Measurements from ENCODE around the gene TBL1X.

Gene TBL1X

DNA sequence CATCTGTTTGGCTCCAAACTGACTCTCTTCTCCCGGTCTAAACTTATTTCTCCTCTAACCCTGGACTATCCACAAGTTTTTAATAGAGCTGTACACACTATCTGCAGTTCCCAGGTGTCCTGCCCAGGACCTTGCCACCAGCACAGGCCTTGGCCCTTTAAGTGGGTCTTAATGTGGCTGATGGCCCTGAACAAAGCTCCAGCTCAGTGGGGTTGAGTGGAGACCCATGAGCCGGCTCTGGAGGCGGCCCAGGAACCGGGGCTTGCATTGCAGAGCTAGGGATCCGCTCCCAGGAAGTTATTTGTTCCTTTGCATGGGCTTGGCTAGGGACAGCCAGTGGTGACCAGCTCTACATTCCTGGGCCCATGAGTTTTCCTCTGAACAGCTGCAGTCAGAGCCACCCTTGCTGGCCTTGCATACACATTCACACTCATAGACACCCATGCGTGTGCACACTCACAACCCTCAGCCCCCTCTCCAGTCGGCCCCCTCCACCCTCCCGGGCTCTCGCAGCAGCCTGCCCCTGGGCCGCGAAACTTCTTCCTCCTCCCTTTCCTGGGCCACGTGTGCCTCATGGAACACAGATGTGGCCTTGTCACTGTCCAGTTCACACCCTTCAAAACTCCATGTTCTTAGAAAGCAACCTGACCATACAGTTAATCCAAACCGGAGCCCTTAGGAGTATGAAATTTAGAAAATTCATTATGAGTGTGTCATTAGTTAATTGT is 242.6 kb downstream of the TBL1X start:
- DNase-seq (ENCODE audit: low spot score) = no peak

DNA sequence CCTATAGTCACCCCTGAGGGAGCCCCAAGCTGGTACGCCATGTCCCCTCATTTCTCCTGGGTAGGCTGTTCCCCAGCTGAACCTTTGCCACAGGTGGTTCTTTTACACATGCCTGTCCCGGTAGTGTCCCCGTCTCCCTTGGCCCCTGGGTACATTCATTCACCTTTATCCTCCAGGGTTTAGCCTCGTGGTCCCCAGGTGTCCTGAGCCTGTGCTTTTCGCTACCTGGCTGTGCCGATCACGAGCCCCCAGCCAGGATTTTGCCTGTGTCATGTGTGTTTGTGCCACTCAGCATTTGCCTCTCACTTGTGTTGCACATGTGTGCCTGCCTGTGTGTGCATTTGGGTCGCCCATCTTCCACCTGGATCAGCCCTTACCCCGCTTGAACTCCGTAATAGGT is 243.2 kb downstream of the TBL1X start:
- DNase-seq (ENCODE audit: low spot score) = no peak

DNA sequence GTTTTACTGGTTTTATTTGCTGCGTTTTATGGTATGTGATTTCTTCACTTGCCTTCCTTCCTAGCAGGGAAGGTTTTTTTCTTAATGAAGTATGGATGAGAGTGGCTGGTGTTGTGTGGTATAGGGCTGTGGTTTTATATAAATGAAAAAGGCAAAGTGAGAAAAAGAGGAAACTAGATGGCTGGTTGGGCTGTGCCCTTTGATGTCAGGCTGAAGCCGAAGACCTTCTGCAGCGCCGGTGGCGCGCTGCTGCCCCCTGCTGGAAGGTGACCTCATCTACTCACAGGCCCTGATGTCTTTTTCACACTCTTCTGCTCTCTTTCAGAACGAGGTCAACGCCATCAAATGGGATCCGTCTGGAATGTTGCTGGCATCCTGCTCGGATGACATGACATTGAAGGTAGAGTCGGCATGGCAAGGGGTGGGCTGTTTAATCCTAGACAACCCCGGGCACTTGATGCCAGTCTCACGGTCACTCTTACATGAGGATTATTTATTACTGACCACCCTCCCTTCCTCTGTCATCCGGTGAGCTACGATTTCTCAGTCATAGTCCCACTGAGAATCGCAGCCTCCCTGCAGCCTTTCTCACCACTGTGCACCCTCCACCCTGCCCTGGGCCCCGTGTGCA is 244.2 kb downstream of the TBL1X start:
- peak; percentile 68 for DNase-seq (ENCODE audit: low spot score)

DNA sequence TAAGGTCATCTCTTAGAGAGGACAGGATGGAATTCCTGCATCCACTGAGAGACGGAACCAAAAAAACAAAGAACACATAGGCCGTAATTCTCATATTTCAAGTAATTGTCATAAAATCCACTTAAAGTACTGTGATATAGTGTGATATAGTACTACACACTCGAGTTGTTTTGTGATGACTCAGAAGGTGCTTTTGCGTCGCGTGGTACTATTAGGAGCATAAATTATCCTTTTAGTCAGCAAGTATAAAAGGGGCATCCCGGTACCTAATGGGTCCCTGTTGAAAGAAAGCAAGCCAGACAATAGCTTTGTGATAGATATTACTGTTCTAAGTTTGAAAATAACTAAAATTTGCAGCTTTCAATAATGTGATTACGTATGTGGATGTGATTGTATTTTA is 245.5 kb downstream of the TBL1X start:
- DNase-seq (ENCODE audit: low spot score) = no peak

DNA sequence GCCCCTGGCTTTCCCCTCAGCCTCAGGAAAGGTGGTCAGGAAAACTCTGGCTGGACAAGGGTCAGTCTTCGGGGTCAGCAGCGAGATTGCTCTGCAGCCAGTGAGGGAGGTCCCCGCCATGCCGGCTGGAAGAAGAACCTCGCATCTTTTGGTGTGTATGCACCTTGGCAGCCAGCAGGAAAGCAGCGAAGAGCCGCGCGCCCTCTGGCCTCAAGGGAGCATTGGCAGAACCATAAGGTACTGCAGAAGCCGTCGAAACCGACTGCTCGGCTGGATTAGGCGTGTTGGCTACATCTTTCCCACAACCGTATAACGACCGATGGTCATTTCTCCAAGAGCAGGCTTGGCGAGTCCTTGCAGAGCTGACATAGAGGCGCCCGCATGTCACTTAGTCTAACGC is 252.5 kb downstream of the TBL1X start:
- DNase-seq (ENCODE audit: low spot score) = no peak

DNA sequence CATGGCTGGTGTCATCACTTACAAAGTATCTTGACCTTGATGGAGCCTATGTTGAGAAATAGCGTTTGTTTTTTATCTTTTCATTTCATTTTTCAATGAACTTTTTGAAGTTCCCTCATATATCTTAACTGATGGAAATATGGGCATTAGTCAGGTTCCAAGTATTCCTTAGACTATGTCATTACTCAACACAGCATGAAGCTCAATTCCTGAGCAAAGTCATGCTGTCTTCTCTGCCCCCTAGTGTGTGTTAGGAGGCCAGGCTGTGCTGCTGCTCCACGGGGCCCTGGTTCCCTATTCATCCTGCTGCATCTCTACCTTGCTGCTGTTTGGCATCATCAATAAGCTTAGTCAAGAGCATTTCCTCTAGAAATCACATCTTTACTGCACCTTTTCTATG is 259.9 kb downstream of the TBL1X start:
- no peak for DNase-seq (ENCODE audit: low spot score)

DNA sequence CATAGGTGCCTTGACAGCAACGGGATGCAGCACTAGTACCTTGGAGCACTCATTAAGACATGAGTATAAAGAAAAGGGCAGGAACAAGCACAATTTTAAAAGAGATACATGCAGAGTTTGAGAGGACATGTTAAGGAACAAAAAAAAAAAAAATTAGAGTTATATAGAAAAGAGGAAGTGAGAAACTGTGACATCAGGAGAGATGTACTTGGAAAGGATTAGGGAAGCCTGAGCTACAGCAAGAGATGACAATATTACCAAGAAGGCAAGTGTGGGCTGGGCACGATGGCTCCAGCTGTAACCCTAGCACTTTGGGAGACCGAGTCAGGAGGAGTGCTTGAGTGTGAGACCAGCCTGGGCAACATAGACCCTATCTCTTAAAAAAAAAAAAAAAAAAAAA is 263.4 kb downstream of the TBL1X start:
- no peak for DNase-seq (ENCODE audit: low spot score)

DNA sequence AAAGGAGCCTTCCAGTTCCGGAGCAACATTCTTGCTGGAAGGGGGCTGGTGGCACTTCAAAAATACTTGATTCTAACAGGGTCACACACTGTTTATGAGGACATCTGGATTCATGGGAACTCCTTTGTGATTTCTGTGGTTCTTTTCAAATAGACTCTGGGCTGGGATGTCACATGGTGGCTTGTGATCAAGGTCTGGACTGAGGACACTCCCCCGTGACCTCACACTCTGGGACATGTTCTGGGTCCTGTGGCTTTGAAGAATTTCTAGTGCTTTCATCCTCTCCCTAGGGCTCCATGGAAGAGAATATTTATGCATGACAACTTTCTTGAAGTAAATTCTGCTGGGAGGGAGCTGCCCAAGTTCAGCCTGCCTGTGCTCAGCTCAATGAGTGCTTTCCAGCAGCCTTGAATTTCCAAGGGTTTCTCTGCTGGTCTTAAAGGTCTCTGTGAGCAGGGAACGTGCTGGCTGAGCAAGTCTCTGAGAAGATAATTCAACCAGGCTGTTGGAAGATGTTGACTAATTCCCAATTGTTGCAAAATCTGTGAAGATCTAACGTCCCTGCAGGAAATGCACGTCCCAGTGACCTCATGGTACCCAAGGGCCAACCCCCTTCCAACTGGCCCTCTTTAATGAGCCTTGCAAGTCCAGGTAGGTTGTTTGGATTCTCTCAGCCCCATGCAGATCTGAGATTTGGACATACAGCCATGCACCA is 264.5 kb downstream of the TBL1X start:
- no peak for DNase-seq (ENCODE audit: low spot score)

DNA sequence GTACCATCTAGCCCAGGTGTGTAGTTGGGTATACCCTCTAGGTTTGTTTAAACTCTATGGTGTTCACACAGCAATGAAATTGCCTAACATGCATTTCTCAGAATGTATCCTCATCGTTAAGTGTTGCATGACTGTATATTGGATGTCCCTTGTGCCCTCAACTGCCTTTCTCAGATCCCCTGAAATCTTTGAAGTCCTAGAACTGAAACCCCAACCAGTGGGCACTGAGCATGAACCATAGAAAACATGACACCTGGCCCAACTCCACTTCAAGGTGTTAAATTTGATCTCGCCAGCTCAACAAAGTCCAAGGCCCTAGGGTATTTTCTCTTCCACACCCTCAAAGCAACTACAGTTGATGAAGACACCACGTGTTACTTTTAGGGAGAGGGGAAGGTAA is 265.2 kb downstream of the TBL1X start:
- no peak for DNase-seq (ENCODE audit: low spot score)

DNA sequence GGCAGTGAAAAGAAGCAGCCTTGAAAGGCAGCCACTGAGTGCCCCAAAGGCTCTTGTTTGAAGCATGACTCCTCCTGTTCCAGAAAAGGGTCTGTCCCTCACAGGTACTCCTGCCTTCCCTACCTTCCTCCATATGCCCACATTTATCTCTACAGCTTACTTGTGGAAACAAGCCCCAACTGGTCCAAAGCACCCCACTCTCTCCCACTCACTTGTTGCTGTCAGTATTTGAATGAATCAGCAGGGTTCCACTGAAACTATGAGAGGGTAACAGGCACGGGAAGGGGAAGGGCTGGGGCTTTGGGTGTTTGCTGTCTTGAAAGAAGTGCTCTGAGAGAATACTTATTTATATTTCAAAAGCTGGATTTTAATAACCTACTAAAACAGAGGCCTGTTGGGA is 265.9 kb downstream of the TBL1X start:
- no peak for DNase-seq (ENCODE audit: low spot score)

DNA sequence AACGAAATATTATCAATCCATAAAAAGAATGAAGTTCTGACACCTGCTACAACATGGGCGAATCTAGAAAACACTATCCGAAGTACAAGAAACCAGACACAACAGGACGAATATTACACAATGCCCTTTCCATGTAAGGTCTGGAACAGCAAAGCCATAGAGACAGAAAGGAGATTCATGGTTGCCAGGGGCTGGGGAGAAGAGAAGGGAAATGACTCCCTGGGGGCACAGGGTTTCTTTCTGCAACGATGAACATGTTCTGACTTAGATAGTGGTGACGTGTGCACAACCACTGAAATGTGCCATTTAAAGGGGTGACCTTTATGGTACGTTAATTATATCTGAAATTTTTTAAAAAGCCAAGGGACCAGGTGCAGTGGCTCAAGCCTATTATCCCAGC is 272.5 kb downstream of the TBL1X start:
- DNase-seq (ENCODE audit: low spot score) = no peak

DNA sequence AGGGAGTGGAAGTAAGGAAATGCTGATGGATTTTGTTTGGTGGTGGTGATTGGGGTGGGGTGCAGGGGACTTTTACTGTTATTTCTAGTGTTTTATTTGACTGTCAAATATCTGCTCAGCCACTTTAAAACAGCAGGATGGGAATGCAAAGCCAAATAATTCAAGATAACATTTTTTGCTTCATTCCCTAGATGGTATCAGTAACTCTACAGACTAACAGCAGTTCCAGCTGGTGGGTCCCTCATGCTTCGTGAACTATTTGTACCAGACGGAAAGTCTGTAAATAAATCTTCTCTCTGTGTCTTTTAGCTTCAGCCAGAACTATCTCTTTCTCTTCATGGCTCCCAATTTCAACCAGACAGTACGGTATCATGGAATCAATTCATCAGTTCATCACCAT is 273.3 kb downstream of the TBL1X start:
- DNase-seq (ENCODE audit: low spot score) = no peak

DNA sequence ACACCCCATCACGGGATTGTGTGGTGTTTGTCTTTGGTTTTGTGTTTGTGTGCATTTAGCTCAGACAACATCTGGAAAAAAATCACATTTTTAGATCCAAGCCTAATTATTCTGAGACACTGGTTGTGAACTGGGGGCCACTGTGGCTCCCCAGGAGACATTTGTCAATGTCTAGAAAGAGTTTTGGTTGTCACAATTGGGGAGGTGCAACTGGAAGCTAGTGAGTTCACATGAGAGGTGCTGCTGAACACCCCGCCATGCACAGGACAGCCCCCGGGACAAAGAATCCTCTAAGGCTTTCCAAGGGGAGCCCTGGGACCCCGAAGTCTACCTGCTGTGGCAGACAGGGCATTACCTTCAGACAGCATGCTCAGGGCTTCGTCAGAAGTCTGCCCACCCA is 274.3 kb downstream of the TBL1X start:
- DNase-seq (ENCODE audit: low spot score) = no peak

DNA sequence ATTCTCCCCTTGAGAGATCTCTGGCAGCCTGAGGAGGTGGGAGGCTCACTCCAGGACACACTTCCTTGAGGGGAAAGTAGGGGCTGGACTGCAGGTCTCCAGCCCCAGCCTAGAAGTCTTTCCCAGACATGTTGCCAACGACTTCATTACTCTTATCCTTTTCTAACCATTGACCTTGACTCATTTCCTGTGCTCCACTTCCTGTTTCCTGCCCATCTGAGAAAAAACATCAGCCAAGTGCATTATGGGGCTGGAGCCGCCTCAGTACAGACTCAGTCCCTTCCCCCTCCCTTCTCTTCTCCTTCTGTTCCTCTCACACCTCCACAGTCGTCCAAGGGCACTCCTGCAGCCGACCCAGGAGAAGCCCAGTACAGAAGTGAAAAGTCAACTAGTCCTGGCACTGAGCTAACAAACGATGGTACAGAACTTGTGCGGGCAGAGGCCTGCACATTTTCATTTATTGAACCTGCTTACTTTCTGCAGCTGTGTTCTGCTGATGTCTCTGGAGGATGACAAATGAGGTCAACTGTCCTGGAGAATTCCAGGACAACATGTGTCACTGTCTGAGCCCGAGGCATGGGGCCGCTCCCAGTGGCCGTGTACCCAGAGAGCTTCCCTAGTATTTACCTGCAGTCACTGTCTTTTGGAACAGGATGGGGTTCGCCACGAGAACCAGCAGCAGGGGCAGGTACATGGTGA is 280.7 kb downstream of the TBL1X start:
- no peak for DNase-seq (ENCODE audit: low spot score)

DNA sequence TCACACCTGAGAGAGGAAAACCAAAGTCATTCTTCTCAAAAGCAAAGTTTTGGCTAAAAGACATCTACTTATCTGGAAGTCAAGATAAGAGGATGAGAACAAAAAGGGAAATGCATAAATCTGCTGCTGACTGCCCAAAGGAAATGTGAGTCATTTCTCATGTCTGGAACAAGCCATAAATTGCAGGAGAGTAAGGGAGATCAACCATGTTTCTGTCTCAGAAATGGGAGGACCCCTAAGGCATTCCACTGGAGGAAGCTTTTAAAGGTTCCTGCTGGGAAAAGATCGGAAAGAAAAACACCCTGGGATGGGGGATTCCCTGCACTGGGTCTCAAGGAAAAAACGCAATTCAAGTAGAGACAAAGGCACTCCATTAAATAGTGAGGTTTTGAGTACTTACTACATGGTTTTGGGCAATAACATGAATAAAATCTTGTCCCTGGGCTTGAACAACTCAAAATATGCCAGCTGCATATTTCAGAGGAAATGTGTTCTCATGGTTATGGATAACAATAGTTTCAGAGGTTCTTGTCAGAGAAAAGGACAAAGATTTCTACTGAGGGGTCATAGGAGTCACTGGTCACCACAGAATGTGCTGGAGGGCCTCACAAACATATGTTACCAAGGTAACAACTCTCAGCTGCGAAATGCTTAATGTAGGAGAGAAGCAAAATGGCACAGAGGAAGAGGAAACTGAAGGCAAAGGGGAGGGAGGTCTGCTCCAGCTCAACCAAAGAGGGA is 281.5 kb downstream of the TBL1X start:
- no peak for DNase-seq (ENCODE audit: low spot score)

DNA sequence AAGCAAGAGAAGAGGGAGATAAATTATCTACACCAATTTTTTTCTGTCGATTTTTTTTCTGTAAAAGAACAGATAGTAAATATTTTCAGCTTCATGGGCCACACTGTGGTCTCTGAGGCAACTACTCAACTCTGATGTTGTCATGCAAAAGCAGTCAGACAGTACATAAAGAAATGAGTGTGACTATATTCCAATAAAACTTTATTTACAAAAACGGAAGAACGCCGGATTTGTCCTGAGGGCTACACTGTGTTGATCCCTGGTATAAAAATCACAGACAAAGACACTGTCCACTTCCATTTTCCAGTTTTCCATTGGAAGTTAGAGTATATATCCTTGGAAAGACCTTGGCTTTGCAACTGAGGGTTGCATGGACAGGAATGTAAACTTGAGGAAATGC is 282.8 kb downstream of the TBL1X start:
- DNase-seq (ENCODE audit: low spot score) = no peak

DNA sequence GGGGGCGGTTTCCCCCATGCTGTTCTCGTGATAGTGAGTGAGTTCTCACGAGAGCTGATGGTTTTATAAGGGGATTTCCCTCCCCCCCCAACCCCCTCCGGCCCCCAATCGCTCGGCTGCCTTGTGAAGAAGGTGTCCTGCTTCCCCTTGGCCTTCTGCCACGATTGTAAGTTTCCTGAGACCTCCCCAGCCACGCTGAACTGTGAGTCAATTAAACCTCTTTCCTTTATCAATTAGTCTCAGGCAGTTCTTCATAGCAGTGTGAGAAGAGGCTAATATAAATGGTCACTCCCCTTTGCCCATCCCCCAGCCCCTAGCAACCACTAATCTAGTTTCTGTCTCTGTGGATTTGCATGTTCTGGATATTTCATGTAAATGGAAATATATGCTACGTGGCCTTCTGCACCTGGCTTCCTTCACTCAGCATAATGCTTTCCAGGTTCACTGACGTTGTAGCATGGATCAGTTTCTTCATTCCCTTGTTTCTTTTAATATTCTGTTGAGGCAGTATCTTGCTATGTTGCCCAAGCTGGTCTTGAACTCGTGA is 284.4 kb downstream of the TBL1X start:
- no peak for DNase-seq (ENCODE audit: low spot score)

DNA sequence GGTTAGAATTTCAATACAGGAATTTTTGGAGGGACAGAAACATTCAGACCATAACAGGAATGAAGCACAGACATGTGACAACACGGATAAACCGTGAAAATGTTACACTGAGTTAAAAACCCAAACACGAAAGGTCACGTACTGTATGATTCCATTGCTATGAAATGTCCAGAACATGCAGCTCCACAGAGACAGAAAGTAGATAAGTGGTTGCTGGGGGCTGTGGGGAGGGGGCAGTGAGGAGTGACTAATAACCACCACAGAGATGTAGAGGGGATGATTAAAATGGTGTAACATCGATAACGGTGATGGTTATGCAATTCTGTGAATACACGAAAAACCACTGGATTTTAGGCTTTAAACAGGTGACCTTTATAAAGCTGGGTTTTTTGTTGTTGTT is 292.5 kb downstream of the TBL1X start:
- no peak for DNase-seq (ENCODE audit: low spot score)

DNA sequence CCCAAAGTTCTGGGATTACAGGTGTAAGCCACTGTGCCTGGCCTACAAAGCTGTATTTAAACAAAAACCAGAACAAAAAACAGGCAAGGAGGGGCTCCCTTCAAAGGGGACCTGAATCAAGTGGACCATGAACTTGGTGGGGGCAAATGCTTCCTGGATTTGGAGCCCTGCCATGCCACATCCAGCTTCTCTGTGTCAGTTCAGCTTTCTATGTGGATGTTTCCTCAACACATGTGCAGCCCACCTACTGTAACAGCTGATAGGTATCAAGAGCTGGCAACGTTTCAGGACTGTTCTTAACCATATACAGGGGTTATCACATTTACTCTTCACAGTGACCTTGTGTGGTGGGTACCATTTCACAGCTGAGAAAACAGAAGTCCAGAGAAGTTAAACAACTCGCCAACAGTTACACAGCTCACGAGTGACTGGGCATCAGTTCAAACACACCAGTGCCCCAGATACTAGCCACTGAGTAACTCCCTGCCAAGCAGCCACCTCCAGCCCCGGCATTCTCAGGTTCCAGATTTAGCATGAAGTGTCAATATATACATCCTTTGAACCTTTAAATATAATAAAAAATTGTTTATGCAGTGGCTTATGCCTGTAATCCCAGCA is 293.3 kb downstream of the TBL1X start:
- DNase-seq (ENCODE audit: low spot score) = no peak

DNA sequence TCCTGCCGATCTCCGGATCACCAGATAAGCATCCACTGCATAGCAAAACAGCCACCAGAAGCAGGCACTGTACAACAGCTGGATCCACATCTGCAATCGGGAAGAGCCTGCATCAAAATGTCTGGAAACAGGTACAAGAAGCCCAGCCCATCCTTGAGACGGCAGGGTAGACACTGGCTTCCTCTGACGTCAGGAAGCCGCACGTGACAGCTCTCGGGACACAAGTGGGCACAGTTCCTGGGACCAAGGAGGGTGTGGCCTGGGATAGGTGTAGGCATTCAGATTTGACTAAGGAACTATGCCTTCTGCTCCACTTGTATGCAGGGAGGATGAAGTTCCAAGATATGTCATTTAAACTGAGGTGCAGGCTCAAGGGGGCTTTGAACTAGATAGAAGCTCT is 294.5 kb downstream of the TBL1X start:
- no peak for DNase-seq (ENCODE audit: low spot score)

DNA sequence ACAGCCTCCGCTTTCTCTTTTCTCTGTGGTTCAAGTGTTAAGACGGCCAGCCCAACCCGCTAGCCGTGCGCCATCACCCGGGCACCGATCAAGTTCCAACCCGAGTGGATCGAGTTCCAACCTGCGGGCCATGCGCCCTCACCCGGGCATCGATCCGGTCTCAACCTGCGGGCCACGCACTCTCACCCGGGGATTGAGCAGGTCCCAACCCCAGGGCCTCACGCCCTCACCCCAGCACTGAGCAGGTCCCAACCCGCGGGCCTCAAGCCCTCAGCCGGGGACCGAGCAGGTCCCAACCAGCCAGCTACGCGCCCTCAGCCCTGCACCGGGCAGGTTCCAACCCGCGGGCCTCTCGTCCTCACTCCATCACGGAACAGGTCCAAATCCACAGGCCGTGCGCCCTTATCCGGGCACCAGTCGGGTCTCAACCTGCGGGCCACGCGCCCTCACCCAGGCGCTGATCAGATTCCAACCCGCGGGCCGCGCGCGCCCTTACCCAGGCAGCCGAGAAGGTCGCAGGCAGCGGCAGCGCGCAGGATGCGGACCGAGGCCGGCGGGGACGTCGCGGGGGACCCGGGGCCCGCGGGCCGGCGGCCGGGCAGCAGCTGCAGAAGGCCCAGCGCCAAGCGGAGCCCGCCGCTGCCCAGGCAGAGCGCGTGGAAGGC is 300.3 kb downstream of the TBL1X start:
- no peak for DNase-seq (ENCODE audit: low spot score)
